OCI-LY1 (cell line): ENCODE measurements around the gene PCSK5.

Source experiments
- H2AFZ ChIP-seq: fragments of 200-600 bp; sonication (generic), shearing (Covaris generic); 2 replicates; pipeline ENCODE4 v1.6.0; 2014; ENCODE audit warnings: antibody characterized with exemption, mild to moderate bottlenecking, low read length
- H3F3A ChIP-seq: fragments of 200-600 bp; sonication (generic), shearing (Covaris generic); 2 replicates; pipeline ENCODE4 v1.6.0; 2014; ENCODE audit warnings: mild to moderate bottlenecking, antibody characterized with exemption, low read length, moderate library complexity; ENCODE audit not compliant: insufficient read depth
- H3K27ac ChIP-seq: fragments of 200-600 bp; sonication (generic); 2 replicates; pipeline ENCODE4 v1.5.1; 2014; ENCODE audit warnings: low read length, mixed run types, mild to moderate bottlenecking, low read depth; ENCODE audit not compliant: poor library complexity, severe bottlenecking
- H3K27me3 ChIP-seq: fragments of 200-600 bp; sonication (generic); 2 replicates; pipeline ENCODE4 v1.6.0; 2014; ENCODE audit warnings: antibody characterized with exemption, mild to moderate bottlenecking, low read length, moderate library complexity; ENCODE audit not compliant: insufficient read depth
- H3K36me3 ChIP-seq: fragments of 200-600 bp; sonication (generic); 2 replicates; pipeline ENCODE4 v1.6.1; 2014; ENCODE audit warnings: mild to moderate bottlenecking, antibody characterized with exemption, low read length, moderate library complexity, mixed read lengths; ENCODE audit not compliant: insufficient read depth
- H3K4me1 ChIP-seq: fragments of 200-600 bp; sonication (generic); 2 replicates; pipeline ENCODE4 v1.5.1; 2014; ENCODE audit warnings: mild to moderate bottlenecking, low read length, moderate library complexity; ENCODE audit not compliant: insufficient read depth, severe bottlenecking
- H3K4me2 ChIP-seq: fragments of 200-600 bp; sonication (generic), shearing (Covaris generic); 2 replicates; pipeline ENCODE4 v1.6.1; 2014; ENCODE audit warnings: low read length
- H3K4me3 ChIP-seq: fragments of 200-600 bp; sonication (generic); 2 replicates; pipeline ENCODE4 v1.5.1; 2014; ENCODE audit warnings: low read length, low read depth, mild to moderate bottlenecking, mixed read lengths; ENCODE audit not compliant: poor library complexity, severe bottlenecking
- H3K79me2 ChIP-seq: fragments of 200-600 bp; shearing (Covaris generic); 2 replicates; pipeline ENCODE4 v1.6.1; 2016; ENCODE audit warnings: mixed run types, low read length, mixed read lengths; ENCODE audit not compliant: insufficient read depth
- H3K9ac ChIP-seq: fragments of 200-600 bp; sonication (generic), shearing (Covaris generic); 2 replicates; pipeline ENCODE4 v1.6.1; 2014; ENCODE audit warnings: mild to moderate bottlenecking, low read length, mixed read lengths
- H3K9me2 ChIP-seq: fragments of 200-600 bp; sonication (generic), shearing (Covaris generic); 2 replicates; pipeline ENCODE4 v1.6.1; 2014; ENCODE audit warnings: low read depth, mild to moderate bottlenecking, low read length, mixed read lengths
- H3K9me3 ChIP-seq: fragments of 200-600 bp; shearing (Covaris generic); 2 replicates; pipeline ENCODE4 v1.6.1; 2014; ENCODE audit warnings: low read length, mixed read lengths
- H4K20me1 ChIP-seq: fragments of 200-600 bp; sonication (generic), shearing (Covaris generic); 2 replicates; pipeline ENCODE4 v1.6.0; 2016; ENCODE audit warnings: mild to moderate bottlenecking, low read length; ENCODE audit not compliant: insufficient read depth
- CTCF ChIP-seq: fragments of 200-600 bp; sonication (generic), shearing (Covaris generic); IDR thresholded peaks from 2 replicates; pipeline ENCODE4 v1.5.1; 2017; ENCODE audit warnings: mild to moderate bottlenecking, antibody characterized with exemption, low read length, moderate library complexity, mixed read lengths
- EZH2 ChIP-seq: fragments of 200-600 bp; sonication (generic), shearing (Covaris generic); IDR thresholded peaks from 2 replicates; pipeline ENCODE4 v1.8.0; 2017; ENCODE audit warnings: borderline replicate concordance, mixed run types, mild to moderate bottlenecking, antibody characterized with exemption, low read length, moderate library complexity, mixed read lengths

Gene PCSK5

GRCh38 chr9:76219560-76220151 lies 329.2 kb downstream of the PCSK5 start:
- Histone ChIP-seq H3K4me3 (no peak overlapping the region), H3K9me3 (no peaks in the 10 kb centered on the region), H3K27ac (no peak overlapping the region), H3K79me2 (no peaks in the 10 kb centered on the region), H3K36me3 (no peaks in the 10 kb centered on the region), H3F3A (no peaks in the 10 kb centered on the region), H3K27me3 (no peaks in the 10 kb centered on the region), H3K9me2 (no peaks in the 10 kb centered on the region), H2AFZ (no peak overlapping the region), H3K4me1 (no peaks in the 10 kb centered on the region), H3K4me2 (no peak overlapping the region), H3K9ac (no peak overlapping the region), H4K20me1 (no peaks in the 10 kb centered on the region)
- TF ChIP-seq CTCF (peak; percentile 35; the same call in 1 of the 2 replicates), EZH2 (no peak)

GRCh38 chr9:76221423-76221822 lies 330.9 kb downstream of the PCSK5 start:
- no peak overlapping the region for H3K4me3 ChIP-seq

GRCh38 chr9:76223749-76224340 lies 333.4 kb downstream of the PCSK5 start:
- no peak for TF ChIP-seq EZH2
- no peak for TF ChIP-seq CTCF
- no peak overlapping the region for H3K4me3 ChIP-seq
- no peaks in the 10 kb centered on the region for H3K9me3 ChIP-seq
- H3K4me2 ChIP-seq = no peak overlapping the region
- no peaks in the 10 kb centered on the region for H3K4me1 ChIP-seq
- no peak overlapping the region for H3K9ac ChIP-seq
- no peaks in the 10 kb centered on the region for H3K79me2 ChIP-seq
- H2AFZ ChIP-seq = no peak overlapping the region
- H3K27me3 ChIP-seq = peaks cover 2% of the 10 kb centered on the region; the same call in 1 of the 2 replicates
- H3K27ac ChIP-seq = no peak overlapping the region
- no peaks in the 10 kb centered on the region for H4K20me1 ChIP-seq
- H3K9me2 ChIP-seq = no peaks in the 10 kb centered on the region
- H3K36me3 ChIP-seq = no peaks in the 10 kb centered on the region
- H3F3A ChIP-seq = no peaks in the 10 kb centered on the region

More at GRCh38 chr9:76221423-76221822, 330.9 kb downstream of the PCSK5 start:
- TF ChIP-seq CTCF (no peak), EZH2 (no peak)
- no peaks in the 10 kb centered on the region for H4K20me1 ChIP-seq
- no peaks in the 10 kb centered on the region for H3F3A ChIP-seq
- H3K36me3 ChIP-seq = no peaks in the 10 kb centered on the region
- H3K79me2 ChIP-seq = no peaks in the 10 kb centered on the region
- no peak overlapping the region for H3K4me2 ChIP-seq
- H3K27me3 ChIP-seq = no peaks in the 10 kb centered on the region
- no peak overlapping the region for H3K9ac ChIP-seq
- no peak overlapping the region for H2AFZ ChIP-seq
- H3K27ac ChIP-seq = no peak overlapping the region
- H3K9me2 ChIP-seq = no peaks in the 10 kb centered on the region
- H3K9me3 ChIP-seq = no peaks in the 10 kb centered on the region
- no peaks in the 10 kb centered on the region for H3K4me1 ChIP-seq
